Small intestine (tissue), 7 donors: Measurements from ENCODE around the gene FGGY. TPM values are rescaled to one million over a fixed set of nuclear protein-coding genes. Genes with fewer than 3 reads are reported as not detected.

Experiments
- DNase-seq, 2 donors: peaks; one replicate each; pipeline versions ENCODE4 v3.0.0 to v3.0.0-alpha.2; 2013
- FAIRE-seq: peaks from 2 replicates; lab custom pipeline; 2012; peaks lifted over from hg19 to GRCh38; lab: Jason Lieb, UNC
- H3K27ac ChIP-seq, 3 donors: one replicate each; pipeline ENCODE4 v1.5.1; 2013; ENCODE audit warnings: low read length in 2 of 3, mild to moderate bottlenecking in 2 of 3, control low read depth in 1 of 3, inconsistent platforms in 1 of 3, low read depth in 1 of 3, moderate library complexity in 1 of 3
- H3K27me3 ChIP-seq, 3 donors: one replicate each; pipeline ENCODE4 v1.6.1; 2013; ENCODE audit warnings: low read length in 3 of 3, inconsistent platforms in 1 of 3; ENCODE audit not compliant: control insufficient read depth in 3 of 3, insufficient read depth in 3 of 3
- H3K36me3 ChIP-seq, 3 donors: one replicate each; pipeline ENCODE4 v1.6.1; 2013; ENCODE audit warnings: low read length in 3 of 3, inconsistent platforms in 1 of 3, low read depth in 1 of 3, mild to moderate bottlenecking in 1 of 3, moderate library complexity in 1 of 3; ENCODE audit not compliant: control insufficient read depth in 3 of 3, insufficient read depth in 2 of 3
- H3K4me1 ChIP-seq, 3 donors: one replicate each; pipeline ENCODE4 v1.6.1; 2013; ENCODE audit warnings: low read length in 2 of 3, inconsistent platforms in 1 of 3, low read depth in 1 of 3, mild to moderate bottlenecking in 1 of 3, moderate library complexity in 1 of 3; ENCODE audit not compliant: control insufficient read depth in 3 of 3, insufficient read depth in 2 of 3
- H3K4me3 ChIP-seq, 3 donors: one replicate each; pipeline ENCODE4 v1.5.1; 2013; ENCODE audit warnings: low read length in 3 of 3, control low read depth in 1 of 3, inconsistent platforms in 1 of 3, low read depth in 1 of 3, mild to moderate bottlenecking in 1 of 3, moderate library complexity in 1 of 3
- H3K9me3 ChIP-seq, 2 donors: one replicate each; pipeline ENCODE4 v1.6.1; 2013; ENCODE audit warnings: low read depth in 1 of 2, low read length in 1 of 2; ENCODE audit not compliant: control insufficient read depth in 2 of 2, insufficient read depth in 1 of 2
- WGBS, 3 donors: extraction: QIAGEN DNeasy Blood & Tissue Kit; methylation state at CpG; one replicate each; pipeline ENCODE4 v1.1.7; 2013; 5-methylcytosine and 5-hydroxymethylcytosine counted together
- polyA plus RNA-seq, 4 donors: library from polyadenylated mRNA; stranded (reverse) in 3 of 4; unstranded in 1 of 4; fragments of 200-250 nt in 3 of 4; fragments of 120-200 nt in 1 of 4; gene quantifications; one replicate each; pipeline versions ENCODE4 v1.2.1 to v1.2.3, GENCODE V29; 2013
- donor health status: healthy with polysubstance abuse.
- donor health status: control.
- donor health status: control.
- donor health status: Bipolar disorder and iron deficiency.
- donor health status: healthy.

FGGY gene
- polyA plus RNA-seq, 4 donors: 12.3 to 28.0 (median 15.0) TPM

DNA sequence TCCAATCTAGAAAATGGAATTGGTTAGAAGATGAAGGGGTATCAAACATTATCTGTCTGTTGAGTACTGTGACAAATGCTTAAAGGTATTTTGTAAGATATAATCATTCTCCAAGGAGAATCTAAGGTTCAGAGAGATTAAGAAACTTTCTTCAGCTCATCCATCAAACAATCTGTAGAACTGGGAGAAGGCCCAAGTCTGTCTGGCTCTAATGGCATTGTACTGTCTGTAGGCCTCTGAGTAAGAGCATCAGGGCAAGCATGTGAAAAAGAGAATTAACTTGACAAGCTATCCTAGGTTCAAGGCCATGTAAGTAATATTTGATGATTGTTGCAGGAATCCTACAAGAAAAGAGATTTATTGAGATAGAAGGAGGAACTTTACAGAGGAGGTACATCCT, 5.3 kb upstream of the FGGY start:
- Histone ChIP-seq H3K4me1 (peaks cover 0 to 36% (median 2%) of the 10 kb centered on the region in 3 donors), H3K27ac (peak overlapping the region in 1 of 3 donors; percentile 70), H3K36me3 (no peaks in the 10 kb centered on the region), H3K4me3 (no peak overlapping the region), H3K9me3 (no peaks in the 10 kb centered on the region), H3K27me3 (no peaks in the 10 kb centered on the region)
- DNase-seq (no peak), FAIRE-seq (no peak)

DNA sequence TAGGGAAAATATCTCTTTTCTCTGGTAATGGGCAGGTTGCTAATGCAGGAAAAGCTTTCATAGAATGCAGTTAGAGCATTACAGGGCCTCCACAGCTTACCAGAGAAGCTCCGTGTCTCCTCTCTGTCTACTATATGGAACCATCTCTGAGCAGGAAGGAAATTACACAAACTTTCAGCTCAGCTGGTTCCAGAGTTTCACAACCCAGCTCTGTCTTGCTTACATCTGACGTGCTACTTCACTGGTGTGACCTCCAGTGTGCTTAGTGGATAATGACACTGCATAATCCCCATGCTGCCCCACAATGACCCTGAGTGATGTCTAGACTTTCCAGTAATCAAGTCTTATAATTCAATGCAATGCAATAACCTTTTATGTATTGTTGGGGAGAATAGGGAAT, 4.3 kb upstream of the FGGY start:
- Histone ChIP-seq H3K27ac (peak overlapping the region in 2 of 3 donors; percentile 46 to 70), H3K4me1 (peaks cover 0 to 40% (median 2%) of the 10 kb centered on the region in 3 donors), H3K27me3 (no peaks in the 10 kb centered on the region), H3K36me3 (no peaks in the 10 kb centered on the region), H3K9me3 (no peaks in the 10 kb centered on the region), H3K4me3 (no peak overlapping the region)
- 31 to 46% (median 31%) methylated on average over 2 of the region's 2 CpGs for WGBS, 3 donors
- DNase-seq: peak; percentile 25 to 87
- no peak for FAIRE-seq

DNA sequence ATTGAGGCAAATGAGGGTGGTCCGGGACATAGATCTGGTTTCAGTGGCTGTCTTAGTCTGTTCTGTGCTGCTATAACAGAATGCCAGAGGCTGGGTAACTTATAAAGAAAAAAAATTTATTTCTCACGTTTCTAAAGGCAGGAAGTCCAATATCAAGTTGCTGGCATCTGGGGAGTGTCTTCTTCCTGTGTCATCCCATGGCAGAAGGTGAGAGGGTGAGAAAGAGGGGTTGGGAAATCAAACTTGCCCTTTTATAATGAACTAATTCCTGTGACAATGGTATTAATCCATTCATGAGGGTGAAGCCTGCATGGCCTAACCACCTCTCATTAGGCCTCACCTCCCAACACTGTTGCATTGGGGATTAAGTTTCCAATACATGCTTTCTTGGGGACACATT, 3.7 kb upstream of the FGGY start:
- FAIRE-seq (no peak), DNase-seq (no peak)
- 68 to 80% (median 69%) methylated on average over 2 of the region's 2 CpGs for WGBS, 3 donors
- H3K4me3 ChIP-seq: no peak overlapping the region
- peak overlapping the region in 2 of 3 donors; percentile 46 to 70 for H3K27ac ChIP-seq
- H3K27me3 ChIP-seq: no peaks in the 10 kb centered on the region
- H3K9me3 ChIP-seq: no peaks in the 10 kb centered on the region
- no peaks in the 10 kb centered on the region for H3K36me3 ChIP-seq
- peaks cover under 1 to 47% (median 4%) of the 10 kb centered on the region in 3 donors for H3K4me1 ChIP-seq

DNA sequence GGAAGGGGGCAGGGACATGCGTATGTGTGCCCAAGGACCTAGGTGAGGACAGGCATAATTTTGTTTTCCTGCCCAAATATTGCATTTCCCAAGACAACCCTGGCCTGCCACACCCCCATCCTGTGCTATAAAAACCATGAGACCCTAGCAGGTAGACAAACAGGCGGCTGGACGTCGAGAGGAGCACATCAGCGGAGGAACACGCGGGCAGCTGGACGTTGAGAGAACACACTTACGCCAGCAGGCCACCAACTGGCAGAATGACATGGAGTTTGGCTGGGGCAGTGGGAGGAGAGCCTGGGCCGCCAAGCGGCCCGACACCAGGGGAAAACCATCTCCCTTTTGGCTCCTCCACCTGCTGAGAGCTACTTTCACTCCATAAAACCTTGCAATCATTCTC, 3.0 kb upstream of the FGGY start:
- Histone ChIP-seq H3K4me1 (peaks cover 2 to 53% (median 6%) of the 10 kb centered on the region in 3 donors), H3K4me3 (no peak overlapping the region), H3K27ac (peak overlapping the region in 1 of 3 donors; percentile 94), H3K36me3 (no peaks in the 10 kb centered on the region), H3K9me3 (no peaks in the 10 kb centered on the region), H3K27me3 (no peaks in the 10 kb centered on the region)
- FAIRE-seq (no peak), DNase-seq (no peak)
- WGBS, 3 donors: 90 to 97% (median 93%) methylated on average over 12 of the region's 12 CpGs

DNA sequence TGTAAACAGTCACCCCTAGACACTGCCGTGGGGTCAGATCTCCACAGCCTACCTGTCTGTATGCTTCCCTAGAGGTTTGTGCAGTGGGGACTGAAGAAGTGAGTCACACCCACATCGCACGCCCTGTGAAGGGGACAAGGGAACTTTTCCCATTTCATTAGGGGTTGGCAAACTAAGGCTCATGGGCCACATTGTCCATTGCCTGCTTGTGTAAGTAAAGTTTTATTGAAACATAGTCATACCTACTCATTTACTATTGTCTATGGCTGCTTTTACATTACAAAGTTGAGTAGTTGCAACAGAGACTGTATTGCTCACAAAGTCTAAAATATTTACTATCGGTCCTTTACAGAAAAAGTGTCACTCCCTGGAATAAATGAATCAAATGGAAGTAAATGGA, 2.5 kb upstream of the FGGY start:
- Histone ChIP-seq H3K27me3 (no peaks in the 10 kb centered on the region), H3K27ac (peak overlapping the region in 1 of 3 donors; percentile 94), H3K9me3 (no peaks in the 10 kb centered on the region), H3K36me3 (no peaks in the 10 kb centered on the region), H3K4me3 (no peak overlapping the region), H3K4me1 (peaks cover 2 to 55% (median 6%) of the 10 kb centered on the region in 3 donors)
- FAIRE-seq (no peak), DNase-seq (no peak)
- WGBS, 3 donors: 58 to 80% (median 78%) methylated on average over 4 of the region's 4 CpGs

DNA sequence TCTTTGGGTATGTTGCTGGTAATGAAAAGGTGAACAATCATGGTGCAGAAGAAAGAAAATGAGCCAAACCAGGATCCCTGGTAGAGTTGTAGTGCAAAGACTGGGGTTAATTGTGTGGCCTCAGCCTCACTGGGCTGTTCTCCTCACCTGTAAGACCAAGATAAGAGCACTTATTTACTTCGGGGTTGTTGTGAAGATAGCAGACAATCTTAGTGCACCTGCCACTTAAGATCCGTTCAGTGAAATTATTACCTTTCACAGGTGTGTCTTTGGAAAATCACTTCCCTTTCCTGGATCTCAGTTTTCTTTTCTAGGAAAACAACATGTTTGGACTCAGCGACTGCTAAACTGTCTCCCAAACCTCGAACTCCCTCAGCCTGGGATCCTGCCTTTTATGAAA, 1.3 kb upstream of the FGGY start:
- DNase-seq: peak; percentile 73 to 78
- WGBS, 3 donors: 12 to 49% (median 18%) methylated on average over 4 of the region's 4 CpGs
- H3K9me3 ChIP-seq: no peaks in the 10 kb centered on the region
- H3K27ac ChIP-seq: peak overlapping the region; percentile 94 to 99 (median 96)
- no peaks in the 10 kb centered on the region for H3K27me3 ChIP-seq
- H3K4me3 ChIP-seq: peak overlapping the region in 2 of 3 donors; percentile 64 to 75
- no peak for FAIRE-seq
- H3K4me1 ChIP-seq: peaks cover 2 to 44% (median 6%) of the 10 kb centered on the region in 3 donors
- no peaks in the 10 kb centered on the region for H3K36me3 ChIP-seq

DNA sequence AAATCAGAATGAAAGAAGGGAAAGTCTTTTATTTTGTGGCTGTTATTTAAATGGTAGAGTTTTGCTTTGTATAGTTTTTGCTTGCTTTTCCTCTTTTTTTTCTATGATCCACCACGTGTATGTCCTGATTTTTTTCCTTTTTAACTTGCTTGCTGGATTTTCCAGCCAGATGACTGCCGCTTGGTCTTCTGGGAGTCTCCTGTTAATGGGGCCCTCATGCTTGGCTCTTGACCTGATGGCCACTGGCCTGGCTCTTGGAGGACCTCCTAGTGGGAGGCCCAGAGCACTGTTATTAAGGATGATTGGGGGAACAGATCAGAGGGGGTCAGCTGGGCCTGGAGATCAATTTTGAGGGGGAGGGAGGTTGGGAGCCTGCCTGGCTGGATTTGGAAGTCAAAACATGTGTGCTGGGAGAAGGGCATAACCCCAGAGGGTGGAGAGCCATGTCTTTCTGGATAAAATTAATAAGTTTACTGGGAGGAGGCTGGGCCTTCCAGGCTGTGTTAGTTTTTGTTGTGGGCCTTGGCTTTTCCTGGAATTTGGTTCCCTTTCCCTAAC, 1.2 kb downstream of the FGGY start:
- H3K4me3 ChIP-seq: no peak overlapping the region
- DNase-seq (peak in 1 of 2 donors; percentile 71), FAIRE-seq (no peak)
- peaks cover 0 to 2% (median 0%) of the 10 kb centered on the region in 3 donors for H3K36me3 ChIP-seq
- 47 to 73% (median 55%) methylated on average over 2 of the region's 2 CpGs for whole genome bisulfite sequencing, 3 donors
- H3K9me3 ChIP-seq: no peaks in the 10 kb centered on the region
- peak overlapping the region in 2 of 3 donors; percentile 74 to 94 for H3K27ac ChIP-seq
- H3K4me1 ChIP-seq: peaks cover 2 to 34% (median 5%) of the 10 kb centered on the region in 3 donors
- no peaks in the 10 kb centered on the region for H3K27me3 ChIP-seq

DNA sequence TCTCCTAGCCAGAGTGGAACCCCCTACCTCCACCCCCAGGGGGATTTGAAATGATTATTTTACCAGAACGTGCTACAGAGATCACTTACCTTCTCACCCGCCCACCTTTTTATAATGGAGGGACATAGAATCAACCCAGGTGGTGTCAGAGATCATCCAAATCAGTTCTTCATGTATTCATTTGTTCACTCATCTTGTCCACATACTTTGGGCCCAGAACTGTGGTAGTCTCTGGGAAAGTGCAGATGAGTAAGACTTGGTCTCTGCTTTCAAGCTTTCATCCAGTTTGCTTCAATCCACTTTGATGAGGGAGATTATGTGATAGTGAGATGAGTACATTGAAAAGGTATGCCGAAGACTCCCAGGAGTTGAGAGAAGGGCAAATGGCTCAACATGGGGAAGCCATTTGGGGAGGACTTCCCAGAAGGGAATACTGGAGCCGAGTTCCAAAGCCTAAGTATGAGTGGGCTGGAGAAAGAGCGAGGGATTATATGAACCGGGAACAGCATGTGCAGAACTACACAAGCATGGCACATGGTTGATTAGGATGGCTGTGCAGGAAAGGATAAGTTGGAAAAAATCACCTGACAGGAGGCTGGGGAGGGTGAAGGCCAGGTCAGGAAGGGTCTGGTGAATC, 1.9 kb downstream of the FGGY start:
- 92 to 95% (median 95%) methylated on average over 6 of the region's 6 CpGs for WGBS, 3 donors
- no peaks in the 10 kb centered on the region for H3K9me3 ChIP-seq
- peak overlapping the region in 1 of 3 donors; percentile 94 for H3K27ac ChIP-seq
- no peak for FAIRE-seq
- H3K4me3 ChIP-seq: no peak overlapping the region
- H3K27me3 ChIP-seq: no peaks in the 10 kb centered on the region
- H3K36me3 ChIP-seq: peaks cover 0 to 2% (median 0%) of the 10 kb centered on the region in 3 donors
- no peak for DNase-seq
- peaks cover 2 to 32% (median 4%) of the 10 kb centered on the region in 3 donors for H3K4me1 ChIP-seq
